Endothelial cell (in vitro differentiated cells): Measurements from ENCODE around the gene CTDP1. TPM values are rescaled to one million over a fixed set of nuclear protein-coding genes. Genes with fewer than 3 reads are reported as not detected.

Source experiments
- DNase-seq: peaks from one replicate; pipeline ENCODE4 v3.0.0; 2021; ENCODE audit warnings: low spot score
- H3K27ac Mint-ChIP-seq: one replicate; pipeline ENCODE4 v1.8.0; 2021; ENCODE audit warnings: mixed read lengths, inconsistent platforms; ENCODE audit not compliant: unreplicated experiment
- H3K27me3 Mint-ChIP-seq: one replicate; pipeline ENCODE4 v1.8.0; 2021; ENCODE audit warnings: mild to moderate bottlenecking, moderate library complexity, mixed read lengths, inconsistent platforms; ENCODE audit not compliant: unreplicated experiment
- H3K36me3 Mint-ChIP-seq: one replicate; pipeline ENCODE4 v1.8.0; 2021; ENCODE audit warnings: mild to moderate bottlenecking, low read depth, mixed read lengths, inconsistent platforms; ENCODE audit not compliant: unreplicated experiment
- H3K4me1 Mint-ChIP-seq: one replicate; pipeline ENCODE4 v1.8.0; 2021; ENCODE audit warnings: mild to moderate bottlenecking, mixed read lengths, inconsistent platforms; ENCODE audit not compliant: unreplicated experiment
- H3K4me3 Mint-ChIP-seq: one replicate; pipeline ENCODE4 v1.8.0; 2021; ENCODE audit warnings: mild to moderate bottlenecking, mixed read lengths, inconsistent platforms; ENCODE audit not compliant: unreplicated experiment
- H3K9me3 Mint-ChIP-seq: one replicate; pipeline ENCODE4 v1.8.0; 2021; ENCODE audit warnings: mixed read lengths, inconsistent platforms; ENCODE audit not compliant: unreplicated experiment
- total RNA-seq: library from RNA; stranded (reverse); fragmentation: NEBNext Ultra II Directional; extraction: Animal tissue kit (Norgen Biotek cat#: 25700); gene quantifications from one replicate; pipeline ENCODE4 v1.2.1, GENCODE V29; 2021; ENCODE audit not compliant: unreplicated experiment
- TF ChIP-seq, protein P1 (sequence below): fragments of 200-600 bp; sonication (generic); IDR thresholded peaks from one replicate; pipeline ENCODE4 v1.5.0; 2021; ENCODE audit warnings: antibody characterized with exemption; ENCODE audit not compliant: unreplicated experiment

Gene CTDP1
- total RNA-seq, 1 donor from 2014 or later = 34.2 TPM

DNA sequence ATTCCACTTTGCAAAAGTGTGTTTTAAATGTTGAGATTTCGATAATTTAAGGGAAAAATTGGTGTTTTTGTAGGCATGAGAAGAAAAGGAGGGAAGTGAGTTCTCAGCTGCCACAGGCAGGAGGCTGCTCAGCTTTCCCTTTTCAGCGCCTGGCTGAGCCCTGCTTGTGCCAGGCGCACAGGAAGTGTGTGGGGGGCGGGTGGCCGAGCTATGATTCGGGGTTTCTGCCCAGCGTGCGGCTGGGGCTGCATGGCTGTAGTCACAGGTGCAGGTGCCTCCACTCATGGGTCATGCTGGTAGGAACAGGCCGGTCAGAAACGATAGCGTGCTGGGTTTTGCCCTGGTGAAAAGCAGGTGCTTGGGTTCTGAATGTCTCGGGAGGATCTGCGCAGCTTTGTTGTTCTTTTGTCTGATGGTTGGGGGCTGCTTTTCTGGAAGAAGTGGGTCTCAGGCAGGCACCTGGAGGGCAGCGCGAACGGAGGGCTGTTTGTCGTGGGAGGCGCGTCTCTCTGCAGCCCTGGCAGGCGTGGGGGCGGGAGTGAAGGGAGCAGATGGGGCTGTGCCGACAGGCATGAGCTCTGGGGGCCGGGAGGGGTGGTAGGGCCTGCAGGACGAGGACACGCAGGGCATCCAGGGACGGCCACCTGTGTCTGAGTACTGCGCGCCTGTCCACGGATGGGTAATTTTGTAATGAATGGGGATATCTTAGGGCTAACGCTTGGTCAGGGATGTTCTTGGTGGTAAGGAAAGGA lies 120.2 kb downstream of the CTDP1 start:
- H3K4me1 Mint-ChIP-seq = peaks cover 9% of the 10 kb centered on the region
- no peak for DNase-seq
- no peak overlapping the region for H3K27ac Mint-ChIP-seq
- H3K4me3 Mint-ChIP-seq = peak overlapping the region; percentile 43
- TF ChIP-seq, protein P1, sequence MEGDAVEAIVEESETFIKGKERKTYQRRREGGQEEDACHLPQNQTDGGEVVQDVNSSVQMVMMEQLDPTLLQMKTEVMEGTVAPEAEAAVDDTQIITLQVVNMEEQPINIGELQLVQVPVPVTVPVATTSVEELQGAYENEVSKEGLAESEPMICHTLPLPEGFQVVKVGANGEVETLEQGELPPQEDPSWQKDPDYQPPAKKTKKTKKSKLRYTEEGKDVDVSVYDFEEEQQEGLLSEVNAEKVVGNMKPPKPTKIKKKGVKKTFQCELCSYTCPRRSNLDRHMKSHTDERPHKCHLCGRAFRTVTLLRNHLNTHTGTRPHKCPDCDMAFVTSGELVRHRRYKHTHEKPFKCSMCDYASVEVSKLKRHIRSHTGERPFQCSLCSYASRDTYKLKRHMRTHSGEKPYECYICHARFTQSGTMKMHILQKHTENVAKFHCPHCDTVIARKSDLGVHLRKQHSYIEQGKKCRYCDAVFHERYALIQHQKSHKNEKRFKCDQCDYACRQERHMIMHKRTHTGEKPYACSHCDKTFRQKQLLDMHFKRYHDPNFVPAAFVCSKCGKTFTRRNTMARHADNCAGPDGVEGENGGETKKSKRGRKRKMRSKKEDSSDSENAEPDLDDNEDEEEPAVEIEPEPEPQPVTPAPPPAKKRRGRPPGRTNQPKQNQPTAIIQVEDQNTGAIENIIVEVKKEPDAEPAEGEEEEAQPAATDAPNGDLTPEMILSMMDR = no peak
- H3K27me3 Mint-ChIP-seq = peaks cover 21% of the 10 kb centered on the region
- peaks cover 9% of the 10 kb centered on the region for H3K36me3 Mint-ChIP-seq
- no peaks in the 10 kb centered on the region for H3K9me3 Mint-ChIP-seq

- H3K27me3 Mint-ChIP-seq = peaks cover 20% of the 10 kb centered on the region
- no peak overlapping the region for H3K4me3 Mint-ChIP-seq
- H3K4me1 Mint-ChIP-seq = peaks cover 9% of the 10 kb centered on the region
- DNase-seq = no peak
- H3K27ac Mint-ChIP-seq = no peak overlapping the region
- TF ChIP-seq, protein P1 = no peak
- no peaks in the 10 kb centered on the region for H3K9me3 Mint-ChIP-seq
- peaks cover 9% of the 10 kb centered on the region for H3K36me3 Mint-ChIP-seq
Measured at GRCh38 chr18:79800371-79801180, 121.0 kb downstream of the CTDP1 start.

GRCh38 chr18:79801217-79801616 lies 121.6 kb downstream of the CTDP1 start:
- peaks cover 9% of the 10 kb centered on the region for H3K4me1 Mint-ChIP-seq
- peaks cover 20% of the 10 kb centered on the region for H3K27me3 Mint-ChIP-seq
- no peak overlapping the region for H3K27ac Mint-ChIP-seq
- TF ChIP-seq, protein P1 = no peak
- no peaks in the 10 kb centered on the region for H3K9me3 Mint-ChIP-seq
- H3K4me3 Mint-ChIP-seq = no peak overlapping the region
- H3K36me3 Mint-ChIP-seq = peaks cover 7% of the 10 kb centered on the region
- DNase-seq = no peak

DNA sequence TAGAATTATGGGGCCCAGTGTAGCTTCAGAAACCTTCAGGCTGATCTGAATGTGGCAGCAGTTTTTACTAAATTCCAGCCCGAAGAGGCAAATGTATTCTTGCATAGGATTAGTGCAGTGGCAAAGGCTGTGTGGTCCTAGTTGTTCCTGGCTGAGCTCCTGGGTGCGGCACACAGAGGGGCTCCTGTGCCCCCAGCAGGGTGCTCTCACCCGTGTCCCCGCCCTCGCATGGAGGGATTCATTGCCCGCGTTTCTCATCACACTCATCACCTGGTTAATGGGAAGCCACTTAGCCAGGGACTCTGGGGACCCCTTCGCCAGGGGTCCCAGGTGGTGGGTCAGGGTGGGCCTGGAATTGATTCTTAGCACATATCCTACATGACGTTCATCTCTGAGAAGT lies 122.0 kb downstream of the CTDP1 start:
- no peaks in the 10 kb centered on the region for H3K9me3 Mint-ChIP-seq
- H3K27me3 Mint-ChIP-seq = peaks cover 18% of the 10 kb centered on the region
- TF ChIP-seq, protein P1 = no peak
- H3K4me3 Mint-ChIP-seq = no peak overlapping the region
- no peak overlapping the region for H3K27ac Mint-ChIP-seq
- H3K36me3 Mint-ChIP-seq = peaks cover 4% of the 10 kb centered on the region
- DNase-seq = no peak
- peaks cover 9% of the 10 kb centered on the region for H3K4me1 Mint-ChIP-seq

DNA sequence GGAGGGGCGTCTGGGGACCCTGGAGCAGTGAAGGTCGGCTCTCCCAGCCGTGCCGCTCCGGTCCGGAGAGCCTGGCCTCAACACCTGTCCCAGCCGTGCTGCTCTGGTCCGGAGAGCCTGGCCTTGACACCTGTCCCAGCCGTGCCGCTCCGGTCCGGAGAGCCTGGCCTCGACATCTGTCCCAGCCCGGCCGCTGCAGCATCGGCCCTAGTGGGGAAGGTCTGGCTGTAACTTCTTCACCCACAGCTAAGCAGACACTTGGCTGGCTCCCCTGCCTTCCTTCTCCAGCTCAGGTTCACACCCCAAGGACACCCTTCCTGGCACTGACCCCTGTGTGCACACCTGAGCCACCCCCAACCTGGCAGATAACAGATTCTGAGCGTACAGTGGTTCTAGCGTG lies 122.7 kb downstream of the CTDP1 start:
- Mint-ChIP-seq H3K27ac (no peak overlapping the region), H3K36me3 (peaks cover 3% of the 10 kb centered on the region), H3K27me3 (peaks cover 15% of the 10 kb centered on the region)

More for the DNA sequence above, 122.7 kb downstream of the CTDP1 start:
- TF ChIP-seq, protein P1 = no peak
- DNase-seq = no peak
- Mint-ChIP-seq H3K4me1 (peaks cover 6% of the 10 kb centered on the region), H3K9me3 (no peaks in the 10 kb centered on the region), H3K4me3 (no peak overlapping the region)
